ENCODE measurements around the gene FXN. TPM values are rescaled to one million over a fixed set of nuclear protein-coding genes. Genes with fewer than 3 reads are reported as not detected.
A peak's percentile ranks its signal among the peaks of the same experiment; 100 is the strongest.

Gene FXN
- total RNA-seq, 8 experiments from 2014 or later = 2.4 to 34.3 (median 8.7) TPM

GRCh38 chr9:69078069-69078468 lies 42.5 kb downstream of the FXN start:
- 40 to 86% (median 80%) methylated on average over 1 to 2 of the region's 2 CpGs; no CpG with 5 or more reads in 5 of the 10 experiments for whole genome bisulfite sequencing, 10 experiments
- H3K4me3 ChIP-seq = no peak overlapping the region
- ATAC-seq (replicated peaks in 6 of 8) = no peak
- in situ Hi-C loops (cut with MboI; ENCODE audit: low pct_unique_long_range_greater_than_20kb in 2 of 9, low sequenced_read_pairs in 9 of 9, unreplicated experiment in 9 of 9) = loop anchor here in 2 of 9 experiments (10.0 to 25.0 kb wide), 2 partner anchors 57 to 109 kb away; no protein-coding TSS in a partner anchor
- no peaks in the 10 kb centered on the region for H3K4me1 ChIP-seq (replicated peaks in 1 of 2)
- H3K27ac ChIP-seq = no peak overlapping the region

DNA sequence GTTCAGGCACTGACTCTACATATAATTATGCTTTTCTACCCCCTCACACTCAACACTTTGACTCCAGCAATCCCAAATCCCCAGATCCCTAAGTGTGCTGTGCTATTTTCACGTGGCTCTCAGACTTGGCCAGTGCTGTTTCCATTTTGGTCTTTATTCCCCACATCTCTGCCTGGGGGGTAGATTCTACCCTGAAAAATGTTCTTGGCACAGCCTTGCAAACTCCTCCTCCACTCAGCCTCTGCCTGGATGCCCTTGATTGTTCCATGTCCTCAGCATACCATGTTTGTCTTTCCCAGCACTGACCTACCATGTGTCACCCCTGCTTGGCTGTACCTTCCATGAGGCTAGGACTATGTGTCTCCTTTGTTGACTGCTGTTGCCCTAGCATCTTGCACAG lies 43.0 kb downstream of the FXN start:
- ATAC-seq (replicated peaks in 6 of 8) = peak in 2 of 8 experiments; percentile 30 to 84

DNA sequence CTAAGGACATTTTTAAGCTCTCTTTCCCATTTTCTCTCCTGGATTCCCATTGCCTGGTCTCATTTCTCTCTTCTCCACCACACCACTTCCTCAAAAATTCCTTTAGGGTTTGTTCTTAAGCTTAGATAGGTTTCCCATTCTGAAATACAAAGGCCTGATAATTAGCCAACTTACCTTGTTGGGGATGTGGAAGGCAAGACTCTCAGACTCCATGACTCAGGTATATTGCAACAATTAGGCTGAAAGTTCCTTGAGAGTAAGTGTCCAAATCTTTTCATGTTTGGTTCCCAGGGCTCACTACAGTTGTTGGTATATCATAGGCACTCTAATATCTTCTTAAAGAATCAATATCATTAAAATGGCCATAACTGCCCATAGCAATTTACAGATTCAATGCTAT lies 43.6 kb downstream of the FXN start:
- Histone ChIP-seq H3K27ac (no peak overlapping the region), H3K4me1 (replicated peaks in 1 of 2) (no peaks in the 10 kb centered on the region), H3K4me3 (no peak overlapping the region)
- ATAC-seq (replicated peaks in 6 of 8) = no peak
- in situ Hi-C loops (cut with MboI; ENCODE audit: low pct_unique_long_range_greater_than_20kb in 2 of 9, low sequenced_read_pairs in 9 of 9, unreplicated experiment in 9 of 9) = loop anchor here in 2 of 9 experiments (10.0 to 25.0 kb wide), 2 partner anchors 56 to 108 kb away; no protein-coding TSS in a partner anchor

More for the DNA sequence above, 43.0 kb downstream of the FXN start:
- Histone ChIP-seq H3K27ac (no peak overlapping the region), H3K4me1 (replicated peaks in 1 of 2) (no peaks in the 10 kb centered on the region), H3K4me3 (no peak overlapping the region)
- 60 to 100% (median 86%) methylated on average over 1 of the region's 1 CpG; no CpG with 5 or more reads in 7 of the 10 experiments for WGBS, 10 experiments
- in situ Hi-C loops (cut with MboI; ENCODE audit: low pct_unique_long_range_greater_than_20kb in 2 of 9, low sequenced_read_pairs in 9 of 9, unreplicated experiment in 9 of 9) = loop anchor here in 2 of 9 experiments (10.0 to 25.0 kb wide), 2 partner anchors 56 to 109 kb away; no protein-coding TSS in a partner anchor

DNA sequence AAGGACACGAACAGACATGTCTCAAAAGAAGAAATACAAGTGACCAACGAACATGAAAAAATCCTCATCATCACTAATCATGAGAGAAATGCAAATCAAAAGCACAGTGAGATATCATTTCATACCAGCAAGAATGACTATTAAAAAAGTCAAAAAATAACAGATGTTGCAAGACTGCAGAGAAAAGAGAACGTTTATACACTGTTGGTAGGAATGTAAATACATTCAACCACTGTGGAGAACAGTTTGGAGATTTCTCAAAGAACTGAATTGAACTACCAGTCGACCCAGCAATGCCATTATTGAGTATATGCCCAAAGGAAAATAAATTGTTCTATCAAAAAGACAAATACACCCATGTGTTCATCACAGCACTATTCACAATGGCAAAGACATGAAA lies 45.7 kb downstream of the FXN start:
- 58 to 98% (median 87%) methylated on average over 2 to 4 of the region's 4 CpGs for WGBS, 10 experiments
- in situ Hi-C loops (cut with MboI; ENCODE audit: low pct_unique_long_range_greater_than_20kb in 2 of 9, low sequenced_read_pairs in 9 of 9, unreplicated experiment in 9 of 9) = loop anchor here in 1 of 9 experiments (25.0 kb wide), 1 partner anchor 106 kb away; no protein-coding TSS in a partner anchor
- no peak overlapping the region for H3K27ac ChIP-seq
- H3K4me1 ChIP-seq (replicated peaks in 1 of 2) = no peaks in the 10 kb centered on the region
- ATAC-seq (replicated peaks in 6 of 8) = no peak
- no peak overlapping the region for H3K4me3 ChIP-seq

DNA sequence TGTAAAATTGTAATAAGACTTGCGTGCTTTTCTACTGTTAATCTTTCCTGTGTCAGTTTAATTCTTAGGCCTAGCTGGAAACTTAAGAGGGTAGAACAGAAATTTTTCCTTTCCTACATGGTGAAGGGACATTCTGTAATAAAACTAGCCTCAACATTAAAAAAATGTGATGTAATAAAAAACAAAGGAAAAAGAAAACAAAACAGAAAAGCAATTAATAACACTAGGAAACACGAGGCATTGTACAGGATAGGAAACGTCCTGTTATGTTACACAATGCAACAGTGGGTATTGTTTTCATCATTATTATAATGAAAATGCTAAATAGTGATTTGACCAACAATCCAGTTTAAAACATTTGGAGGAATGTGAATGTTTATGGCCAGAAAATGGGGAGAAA lies 47.8 kb downstream of the FXN start:
- 57 to 95% (median 83%) methylated on average over 3 of the region's 3 CpGs; no CpG with 5 or more reads in 1 of the 10 experiments for WGBS, 10 experiments
- in situ Hi-C loops (cut with MboI; ENCODE audit: low pct_unique_long_range_greater_than_20kb in 2 of 9, low sequenced_read_pairs in 9 of 9, unreplicated experiment in 9 of 9) = loop anchor here in 1 of 9 experiments (25.0 kb wide), 1 partner anchor 104 kb away; no protein-coding TSS in a partner anchor
- no peak for ATAC-seq (replicated peaks in 6 of 8)
- no peak overlapping the region for H3K27ac ChIP-seq
- H3K4me3 ChIP-seq = no peak overlapping the region
- H3K4me1 ChIP-seq (replicated peaks in 1 of 2) = no peaks in the 10 kb centered on the region

- WGBS, 10 experiments = 32 to 97% (median 69%) methylated on average over 1 to 5 of the region's 5 CpGs; no CpG with 5 or more reads in 4 of the 10 experiments
These were observed 50.2 kb downstream of the FXN start for GRCh38 chr9:69085569-69086283.

DNA sequence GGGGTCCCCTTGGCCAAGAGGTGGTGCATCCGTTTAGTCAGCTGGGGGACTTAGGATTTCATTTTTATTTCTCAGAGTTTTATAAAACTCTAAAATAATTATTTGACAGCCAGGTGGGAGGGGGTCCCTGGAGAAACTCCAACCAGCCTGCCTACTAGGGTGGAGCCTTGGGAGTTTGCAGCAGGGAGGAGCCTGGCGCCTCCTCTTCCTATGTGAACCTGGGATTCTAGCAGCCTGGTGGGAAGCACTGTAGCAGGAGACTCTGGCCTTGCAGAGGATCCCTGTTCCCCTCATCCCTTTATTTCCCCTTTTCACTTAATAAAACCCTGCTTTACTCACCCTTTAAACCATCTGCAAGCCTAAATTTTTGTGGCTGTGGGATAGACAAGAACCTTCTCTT lies 50.8 kb downstream of the FXN start:
- WGBS, 10 experiments = 71 to 100% (median 100%) methylated on average over 1 to 2 of the region's 2 CpGs; no CpG with 5 or more reads in 3 of the 10 experiments
- Histone ChIP-seq H3K27ac (no peak overlapping the region), H3K4me1 (replicated peaks in 1 of 2) (peaks cover 0 to 8% of the 10 kb centered on the region in 2 donors), H3K4me3 (no peak overlapping the region)
- in situ Hi-C loops (cut with MboI; ENCODE audit: low pct_unique_long_range_greater_than_20kb in 2 of 9, low sequenced_read_pairs in 9 of 9, unreplicated experiment in 9 of 9) = loop anchor here in 1 of 9 experiments (25.0 kb wide), 1 partner anchor 101 kb away; no protein-coding TSS in a partner anchor
- peak in 1 of 8 experiments; percentile 5 for ATAC-seq (replicated peaks in 6 of 8)

More at GRCh38 chr9:69085569-69086283, 50.2 kb downstream of the FXN start:
- Histone ChIP-seq H3K4me3 (no peak overlapping the region), H3K4me1 (replicated peaks in 1 of 2) (peaks cover 0 to 8% of the 10 kb centered on the region in 2 donors), H3K27ac (no peak overlapping the region)
- peak in 3 of 8 experiments; percentile 89 to 94 (median 90) for ATAC-seq (replicated peaks in 6 of 8)
- in situ Hi-C loops (cut with MboI; ENCODE audit: low pct_unique_long_range_greater_than_20kb in 2 of 9, low sequenced_read_pairs in 9 of 9, unreplicated experiment in 9 of 9) = loop anchor here in 1 of 9 experiments (25.0 kb wide), 1 partner anchor 102 kb away; no protein-coding TSS in a partner anchor

DNA sequence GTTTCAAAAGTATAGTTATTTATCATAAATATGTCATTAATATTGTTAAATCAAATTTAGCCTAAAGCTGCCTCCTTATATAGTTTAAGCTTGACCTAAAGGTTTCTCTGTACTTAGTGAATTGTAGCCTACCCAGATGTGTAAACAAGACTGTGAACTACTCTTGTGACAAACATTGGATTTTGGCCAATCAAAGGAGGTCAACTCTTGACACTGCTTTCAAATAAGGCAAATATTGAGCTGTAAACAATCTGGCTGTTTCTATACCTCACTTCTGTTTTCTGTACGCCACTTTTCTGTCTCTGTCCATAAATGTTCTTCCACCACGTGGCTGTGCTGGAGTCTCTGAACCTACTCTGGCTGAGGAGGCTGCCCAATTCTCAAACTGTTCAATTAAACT lies 51.2 kb downstream of the FXN start:
- 69 to 100% (median 92%) methylated on average over 1 to 2 of the region's 2 CpGs; no CpG with 5 or more reads in 1 of the 10 experiments for WGBS, 10 experiments
- in situ Hi-C loops (cut with MboI; ENCODE audit: low pct_unique_long_range_greater_than_20kb in 2 of 9, low sequenced_read_pairs in 9 of 9, unreplicated experiment in 9 of 9) = loop anchor here in 1 of 9 experiments (25.0 kb wide), 1 partner anchor 101 kb away; no protein-coding TSS in a partner anchor
- H3K27ac ChIP-seq = no peak overlapping the region
- peaks cover 0 to 8% of the 10 kb centered on the region in 2 donors for H3K4me1 ChIP-seq (replicated peaks in 1 of 2)
- no peak overlapping the region for H3K4me3 ChIP-seq
- no peak for ATAC-seq (replicated peaks in 6 of 8)

GRCh38 chr9:69089082-69089481 lies 53.5 kb downstream of the FXN start:
- no peak for ATAC-seq (replicated peaks in 6 of 8)
- peaks cover 0 to 8% of the 10 kb centered on the region in 2 donors for H3K4me1 ChIP-seq (replicated peaks in 1 of 2)
- in situ Hi-C loops (cut with MboI; ENCODE audit: low pct_unique_long_range_greater_than_20kb in 2 of 9, low sequenced_read_pairs in 9 of 9, unreplicated experiment in 9 of 9) = loop anchor here in 1 of 9 experiments (25.0 kb wide), 1 partner anchor 98 kb away; no protein-coding TSS in a partner anchor
- 58 to 100% (median 93%) methylated on average over 1 to 4 of the region's 5 CpGs; no CpG with 5 or more reads in 2 of the 10 experiments for WGBS, 10 experiments
- no peak overlapping the region for H3K4me3 ChIP-seq
- H3K27ac ChIP-seq = no peak overlapping the region

DNA sequence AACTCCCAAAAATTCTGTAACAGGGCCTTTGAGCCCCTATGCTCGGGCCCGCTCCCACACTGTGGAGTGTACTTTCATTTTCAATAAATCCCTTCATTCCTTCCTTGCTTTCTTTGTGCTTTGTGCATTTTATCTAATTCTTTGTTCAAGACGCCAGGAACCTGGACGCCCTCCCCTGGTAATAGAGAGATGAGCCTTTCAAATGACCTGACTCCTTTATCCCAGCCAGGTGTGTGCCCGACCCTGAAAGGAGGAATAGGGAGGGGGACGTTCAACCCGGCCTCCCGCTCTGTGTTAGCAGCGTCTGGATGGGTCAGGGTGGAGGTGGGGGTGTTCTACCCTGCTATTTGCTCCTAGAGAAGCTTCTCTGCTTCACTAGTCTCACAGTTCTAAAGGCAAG lies 53.9 kb downstream of the FXN start:
- no peak overlapping the region for H3K27ac ChIP-seq

DNA sequence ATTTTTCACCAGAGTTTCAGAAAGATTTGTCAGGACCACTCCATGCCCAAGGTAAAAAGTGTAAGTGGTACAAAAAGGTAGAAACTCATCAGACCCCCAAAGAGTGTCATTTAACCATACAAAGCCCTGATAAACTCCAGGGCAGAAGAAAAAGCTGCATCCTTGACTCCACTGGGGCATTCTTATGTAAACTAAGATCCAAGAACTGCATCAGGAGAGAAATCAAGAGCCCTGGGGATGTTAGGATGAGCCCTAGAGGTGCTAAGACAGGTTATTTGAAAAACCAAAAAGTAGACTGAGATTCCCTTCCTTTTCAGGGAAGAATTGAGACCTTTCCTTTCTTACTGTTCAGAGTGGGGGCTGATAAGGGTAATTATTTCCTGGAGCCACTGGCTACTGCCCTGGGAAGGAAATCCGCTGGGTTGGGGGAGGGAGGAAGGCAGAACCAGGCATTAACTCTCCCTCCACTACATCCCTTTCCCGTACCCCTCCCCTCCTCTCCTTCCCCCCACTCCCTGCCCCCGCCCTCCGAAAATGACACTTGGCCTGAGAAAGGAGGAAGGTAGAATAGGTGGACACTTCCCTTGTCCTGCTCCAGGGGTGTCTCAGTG lies 54.7 kb downstream of the FXN start:
- in situ Hi-C loops (cut with MboI; ENCODE audit: low pct_unique_long_range_greater_than_20kb in 2 of 9, low sequenced_read_pairs in 9 of 9, unreplicated experiment in 9 of 9) = loop anchor here in 1 of 9 experiments (25.0 kb wide), 1 partner anchor 97 kb away; no protein-coding TSS in a partner anchor
- ATAC-seq (replicated peaks in 6 of 8) = no peak
- no peak overlapping the region for H3K4me3 ChIP-seq
- WGBS, 10 experiments = no CpG with 5 or more reads among the region's 4 CpGs
- peaks cover 0 to 8% of the 10 kb centered on the region in 2 donors for H3K4me1 ChIP-seq (replicated peaks in 1 of 2)
- H3K27ac ChIP-seq = no peak overlapping the region

More for the DNA sequence above, 53.9 kb downstream of the FXN start:
- 39 to 100% (median 91%) methylated on average over 3 to 6 of the region's 9 CpGs; no CpG with 5 or more reads in 5 of the 10 experiments for WGBS, 10 experiments
- ATAC-seq (replicated peaks in 6 of 8) = no peak
- H3K4me3 ChIP-seq = no peak overlapping the region
- peaks cover 0 to 8% of the 10 kb centered on the region in 2 donors for H3K4me1 ChIP-seq (replicated peaks in 1 of 2)
- in situ Hi-C loops (cut with MboI; ENCODE audit: low pct_unique_long_range_greater_than_20kb in 2 of 9, low sequenced_read_pairs in 9 of 9, unreplicated experiment in 9 of 9) = loop anchor here in 1 of 9 experiments (25.0 kb wide), 1 partner anchor 98 kb away; no protein-coding TSS in a partner anchor

DNA sequence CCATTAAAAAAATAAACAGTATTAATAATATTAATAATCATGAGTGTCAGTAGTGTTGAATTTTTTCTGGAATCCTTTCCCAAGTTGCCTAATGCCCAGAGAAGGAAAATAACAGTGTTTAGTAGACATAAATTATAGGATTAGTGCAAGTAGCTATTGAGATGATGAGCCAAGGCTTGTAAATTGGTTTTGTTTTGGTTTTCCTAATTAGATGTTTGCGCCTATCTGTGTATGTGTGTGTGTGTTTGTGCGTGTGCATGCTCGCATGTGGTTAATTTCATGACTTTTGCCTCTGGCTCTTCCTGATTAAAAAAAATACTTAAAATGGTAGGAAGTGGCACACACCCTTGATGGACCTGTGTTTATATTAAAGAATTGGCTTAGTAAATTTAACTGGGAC lies 55.4 kb downstream of the FXN start:
- ATAC-seq (replicated peaks in 6 of 8) = no peak
- WGBS, 10 experiments = 80 to 100% (median 90%) methylated on average over 1 to 3 of the region's 3 CpGs
- no peak overlapping the region for H3K4me3 ChIP-seq
- no peak overlapping the region for H3K27ac ChIP-seq
- peaks cover 0 to 8% of the 10 kb centered on the region in 2 donors for H3K4me1 ChIP-seq (replicated peaks in 1 of 2)
- in situ Hi-C loops (cut with MboI; ENCODE audit: low pct_unique_long_range_greater_than_20kb in 2 of 9, low sequenced_read_pairs in 9 of 9, unreplicated experiment in 9 of 9) = loop anchor here in 1 of 9 experiments (25.0 kb wide), 1 partner anchor 96 kb away; no protein-coding TSS in a partner anchor

Data from motor neuron (in vitro differentiated cells).